ENCODE results near the gene ISOC2. TPM values are rescaled to one million over a fixed set of nuclear protein-coding genes. Genes with fewer than 3 reads are reported as not detected.

ISOC2 gene
- total and polyA plus RNA-seq, 9 of the 15 experiments (the other 6 are each of a cell fraction or from before 2014, with no cell fraction given): 1.2 to 229 (median 58.3) TPM

GRCh38 chr19:55462722-55463121 lies 1.3 kb upstream of the ISOC2 start:
- no TSS peak for BruUV-seq (replicated peaks)
- Histone ChIP-seq H4K20me1 (replicated peaks; ENCODE audit: control insufficient read depth, insufficient read depth, low read length) (no peaks in the 10 kb centered on the region), H3K4me3 (no peak overlapping the region), H3K9me3 (replicated peaks; ENCODE audit: control insufficient read depth, insufficient read depth, low read depth, low read length) (no peaks in the 10 kb centered on the region), H3K9ac (ENCODE audit: insufficient read depth in 1 of 2, low read depth in 2 of 2, low read length in 2 of 2) (peak overlapping the region; percentile 89 to 98; a peak in 3 of 4 replicates), H3K27me3 (ENCODE audit: control insufficient read depth in 2 of 2, insufficient read depth in 2 of 2, low read length in 2 of 2) (no peaks in the 10 kb centered on the region), H3K27ac (ENCODE audit: extremely low read depth, low read depth, low read length) (no peak overlapping the region; the same call in 2 of the 3 replicates), H3K9me1 (ENCODE audit: control insufficient read depth, insufficient read depth, low read length) (no peaks in the 10 kb centered on the region), H2AFZ (ENCODE audit: low read depth, low read length) (no peak overlapping the region), H3K79me2 (ENCODE audit: control insufficient read depth, insufficient read depth, low read length) (peaks cover 38% of the 10 kb centered on the region), H3K4me2 (ENCODE audit: insufficient read depth, low read length) (peak overlapping the region; percentile 99; the same call in 1 of the 2 replicates), H3K36me3 (ENCODE audit: control insufficient read depth, insufficient read depth, low read length) (peaks cover 12% of the 10 kb centered on the region; the same call in 2 of the 3 replicates), H3K4me1 (replicated peaks in 1 of 2; ENCODE audit: control insufficient read depth in 2 of 2, insufficient read depth in 2 of 2, low read length in 2 of 2) (peaks cover 39 to 83% of the 10 kb centered on the region in 2 experiments)
- intact Hi-C loops (cut with micrococcal nuclease) (no loop called here), in situ Hi-C loops (cut with MboI) (no loop called here)
- CTCF ChIA-PET (ENCODE audit: low intra/inter-chr PET ratio): no interaction called here
- FAIRE-seq (no peak), DNase-seq (ENCODE audit: extremely low read depth in 1 of 4, low spot score in 3 of 4) (no peak), ATAC-seq (no peak)
- TF ChIP-seq, protein P1, sequence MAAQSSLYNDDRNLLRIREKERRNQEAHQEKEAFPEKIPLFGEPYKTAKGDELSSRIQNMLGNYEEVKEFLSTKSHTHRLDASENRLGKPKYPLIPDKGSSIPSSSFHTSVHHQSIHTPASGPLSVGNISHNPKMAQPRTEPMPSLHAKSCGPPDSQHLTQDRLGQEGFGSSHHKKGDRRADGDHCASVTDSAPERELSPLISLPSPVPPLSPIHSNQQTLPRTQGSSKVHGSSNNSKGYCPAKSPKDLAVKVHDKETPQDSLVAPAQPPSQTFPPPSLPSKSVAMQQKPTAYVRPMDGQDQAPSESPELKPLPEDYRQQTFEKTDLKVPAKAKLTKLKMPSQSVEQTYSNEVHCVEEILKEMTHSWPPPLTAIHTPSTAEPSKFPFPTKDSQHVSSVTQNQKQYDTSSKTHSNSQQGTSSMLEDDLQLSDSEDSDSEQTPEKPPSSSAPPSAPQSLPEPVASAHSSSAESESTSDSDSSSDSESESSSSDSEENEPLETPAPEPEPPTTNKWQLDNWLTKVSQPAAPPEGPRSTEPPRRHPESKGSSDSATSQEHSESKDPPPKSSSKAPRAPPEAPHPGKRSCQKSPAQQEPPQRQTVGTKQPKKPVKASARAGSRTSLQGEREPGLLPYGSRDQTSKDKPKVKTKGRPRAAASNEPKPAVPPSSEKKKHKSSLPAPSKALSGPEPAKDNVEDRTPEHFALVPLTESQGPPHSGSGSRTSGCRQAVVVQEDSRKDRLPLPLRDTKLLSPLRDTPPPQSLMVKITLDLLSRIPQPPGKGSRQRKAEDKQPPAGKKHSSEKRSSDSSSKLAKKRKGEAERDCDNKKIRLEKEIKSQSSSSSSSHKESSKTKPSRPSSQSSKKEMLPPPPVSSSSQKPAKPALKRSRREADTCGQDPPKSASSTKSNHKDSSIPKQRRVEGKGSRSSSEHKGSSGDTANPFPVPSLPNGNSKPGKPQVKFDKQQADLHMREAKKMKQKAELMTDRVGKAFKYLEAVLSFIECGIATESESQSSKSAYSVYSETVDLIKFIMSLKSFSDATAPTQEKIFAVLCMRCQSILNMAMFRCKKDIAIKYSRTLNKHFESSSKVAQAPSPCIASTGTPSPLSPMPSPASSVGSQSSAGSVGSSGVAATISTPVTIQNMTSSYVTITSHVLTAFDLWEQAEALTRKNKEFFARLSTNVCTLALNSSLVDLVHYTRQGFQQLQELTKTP (IDR thresholded peaks at IDR 0.05; ENCODE audit: low read depth in 1 of 2, partially characterized antibody in 2 of 2): no peak
- TF ChIP-seq ZBTB9 (CRISPR knock-in tag; IDR thresholded peaks at IDR 0.05): no peak
- TF ChIP-seq ZBTB7A (IDR thresholded peaks at IDR 0.05; ENCODE audit: borderline replicate concordance, control insufficient read depth, low read depth, low read length): peak; percentile 1; the same call in 1 of the 2 replicates
- no peak for TF ChIP-seq SRF (CRISPR knock-in tag; IDR thresholded peaks at IDR 0.05)
- no peak for TF ChIP-seq CBX3 (IDR thresholded peaks at IDR 0.05; ENCODE audit: borderline replicate concordance in 1 of 2, low read length in 2 of 2)
- TF ChIP-seq, protein P2, sequence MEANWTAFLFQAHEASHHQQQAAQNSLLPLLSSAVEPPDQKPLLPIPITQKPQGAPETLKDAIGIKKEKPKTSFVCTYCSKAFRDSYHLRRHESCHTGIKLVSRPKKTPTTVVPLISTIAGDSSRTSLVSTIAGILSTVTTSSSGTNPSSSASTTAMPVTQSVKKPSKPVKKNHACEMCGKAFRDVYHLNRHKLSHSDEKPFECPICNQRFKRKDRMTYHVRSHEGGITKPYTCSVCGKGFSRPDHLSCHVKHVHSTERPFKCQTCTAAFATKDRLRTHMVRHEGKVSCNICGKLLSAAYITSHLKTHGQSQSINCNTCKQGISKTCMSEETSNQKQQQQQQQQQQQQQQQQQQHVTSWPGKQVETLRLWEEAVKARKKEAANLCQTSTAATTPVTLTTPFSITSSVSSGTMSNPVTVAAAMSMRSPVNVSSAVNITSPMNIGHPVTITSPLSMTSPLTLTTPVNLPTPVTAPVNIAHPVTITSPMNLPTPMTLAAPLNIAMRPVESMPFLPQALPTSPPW (CRISPR knock-in tag; IDR thresholded peaks at IDR 0.05): 0 out of 2 replicates have a peak, but pooled peaks have one; percentile 4
- TF ChIP-seq THRB (CRISPR knock-in tag; conservative IDR thresholded peaks at IDR 0.05): no peak
- POLR2A ChIA-PET: interaction anchor here (1.1 to 2.1 kb wide), 4 partner anchors 9 to 205 kb away, joined by 3 to 10 read pairs (median 6); partner anchors contain the start of gene UBE2S
- WGBS (ENCODE audit: insufficient coverage, low coverage, missing lambda C conversion rate): 79% methylated on average over 11 of the region's 11 CpGs
